CD14-positive monocyte (primary cell): Measurements from ENCODE around the gene ATAD2B. TPM values are rescaled to one million over a fixed set of nuclear protein-coding genes. Genes with fewer than 3 reads are reported as not detected.

Experiments used
- DNase-seq, 3 donors: peaks; one replicate each; pipeline ENCODE4 v3.0.0-alpha.2; 2011 to 2022
- H2AFZ ChIP-seq: 2 replicates; pipeline ENCODE4 v1.6.0; 2012; ENCODE audit warnings: mild to moderate bottlenecking, low read depth, low read length, inconsistent platforms; ENCODE audit not compliant: insufficient read depth, poor library complexity, severe bottlenecking
- H3K27ac ChIP-seq, 2 donors: 1 replicate in 1 of 2; 2 replicates in 1 of 2; pipeline ENCODE4 v1.5.1; 2012 to 2013; ENCODE audit warnings: low read length in 2 of 2, control low read depth in 1 of 2, inconsistent platforms in 1 of 2, low read depth in 1 of 2, mild to moderate bottlenecking in 1 of 2
- H3K27me3 ChIP-seq, 2 donors: one replicate each; pipeline versions ENCODE4 v1.6.0 to v1.6.1; 2011 to 2013; ENCODE audit warnings: low read length in 2 of 2; ENCODE audit not compliant: control insufficient read depth in 2 of 2, insufficient read depth in 2 of 2
- H3K36me3 ChIP-seq, 2 donors: replicated peaks in 1 of 2; 1 replicate in 1 of 2; 2 replicates in 1 of 2; pipeline versions ENCODE4 v1.5.1 to v1.6.1; 2012 to 2013; ENCODE audit warnings: low read length in 2 of 2, control low read depth in 1 of 2, inconsistent platforms in 1 of 2, mild to moderate bottlenecking in 1 of 2; ENCODE audit not compliant: insufficient read depth in 2 of 2, control insufficient read depth in 1 of 2
- H3K4me1 ChIP-seq, 2 donors: 1 replicate in 1 of 2; 2 replicates in 1 of 2; pipeline versions ENCODE4 v1.5.1 to v1.6.1; 2012 to 2013; ENCODE audit warnings: low read length in 2 of 2, control low read depth in 1 of 2, inconsistent platforms in 1 of 2, mild to moderate bottlenecking in 1 of 2, moderate library complexity in 1 of 2; ENCODE audit not compliant: insufficient read depth in 2 of 2, control insufficient read depth in 1 of 2
- H3K4me2 ChIP-seq: replicated peaks from 2 replicates; pipeline ENCODE3; 2012; ENCODE audit warnings: low read length, moderate library complexity, mild to moderate bottlenecking; ENCODE audit not compliant: poor library complexity, severe bottlenecking; ENCODE audit errors: extremely low read depth
- H3K4me3 ChIP-seq, 3 experiments: fragments of 200-600 bp in 1 of 3; sonication (generic) in 1 of 3; replicated peaks in 1 of 3; 1 replicate in 2 of 3; 2 replicates in 1 of 3; pipeline ENCODE4 v1.5.1; 2011 to 2013; ENCODE audit warnings: low read length in 3 of 3, mild to moderate bottlenecking in 3 of 3, control low read depth in 2 of 3, low read depth in 2 of 3, inconsistent platforms in 1 of 3, moderate library complexity in 1 of 3
- H3K79me2 ChIP-seq: 2 replicates; pipeline ENCODE4 v1.6.0; 2012; ENCODE audit warnings: mild to moderate bottlenecking, control low read depth, inconsistent platforms, low read length, moderate library complexity; ENCODE audit not compliant: insufficient read depth
- H3K9ac ChIP-seq: 2 replicates; pipeline ENCODE4 v1.6.0; 2017; ENCODE audit warnings: low read length, mild to moderate bottlenecking; ENCODE audit not compliant: insufficient read depth, poor library complexity, severe bottlenecking
- H3K9me3 ChIP-seq, 2 donors: replicated peaks in 1 of 2; 1 replicate in 1 of 2; 2 replicates in 1 of 2; pipeline versions ENCODE4 v1.5.1 to v1.6.1; 2012 to 2013; ENCODE audit warnings: low read length in 2 of 2, control low read depth in 1 of 2; ENCODE audit not compliant: control insufficient read depth in 1 of 2, insufficient read depth in 1 of 2
- H4K20me1 ChIP-seq: 2 replicates; pipeline ENCODE4 v1.6.0; 2012; ENCODE audit warnings: mild to moderate bottlenecking, low read length, control low read depth, moderate library complexity; ENCODE audit not compliant: insufficient read depth
- H3K27ac Mint-ChIP-seq, 7 donors: one replicate each; pipeline ENCODE4 v1.8.0; 2020; ENCODE audit warnings: mild to moderate bottlenecking in 7 of 7, mixed read lengths in 7 of 7, moderate library complexity in 6 of 7, inconsistent platforms in 2 of 7
- H3K27me3 Mint-ChIP-seq, 3 donors: one replicate each; pipeline ENCODE4 v1.8.0; 2021 to 2022; ENCODE audit warnings: low read depth in 3 of 3, mild to moderate bottlenecking in 3 of 3, mixed read lengths in 3 of 3, moderate library complexity in 3 of 3, inconsistent platforms in 1 of 3
- H3K36me3 Mint-ChIP-seq, 2 donors: one replicate each; pipeline ENCODE4 v1.8.0; 2020; ENCODE audit warnings: mixed read lengths in 2 of 2, inconsistent platforms in 1 of 2, mild to moderate bottlenecking in 1 of 2
- H3K4me1 Mint-ChIP-seq: one replicate; pipeline ENCODE4 v1.8.0; 2020; ENCODE audit warnings: mild to moderate bottlenecking, mixed read lengths
- H3K4me3 Mint-ChIP-seq, 2 donors: one replicate each; pipeline ENCODE4 v1.8.0; 2020; ENCODE audit warnings: mild to moderate bottlenecking in 2 of 2, mixed read lengths in 2 of 2, moderate library complexity in 1 of 2
- H3K9me3 Mint-ChIP-seq, 7 donors: one replicate each; pipeline ENCODE4 v1.8.0; 2020 to 2022; ENCODE audit warnings: mixed read lengths in 7 of 7, mild to moderate bottlenecking in 6 of 7, moderate library complexity in 6 of 7, inconsistent platforms in 2 of 7
- WGBS: methylation state at CpG from one replicate; pipeline ENCODE4 v1.1.5; 2013; ENCODE audit warnings: missing lambda C conversion rate; ENCODE audit not compliant: insufficient coverage; 5-methylcytosine and 5-hydroxymethylcytosine counted together
- intact Hi-C, 2 donors: fragments of 100-400 bp; cut with micrococcal nuclease; formaldehyde crosslinking; loops; one replicate each; pipeline versions ENCODE4 v1.15.0 to v1.15.1; 2023
- polyA plus RNA-seq, 3 donors: library from polyadenylated mRNA; depleted of rRNA in 1 of 3; unstranded in 2 of 3; stranded (reverse) in 1 of 3; fragments of 300-500 nt in 2 of 3; fragments of >200 nt in 1 of 3; fragmentation: Illumina TruSeq in 2 of 3; gene quantifications; 1 replicate in 2 of 3; 2 replicates in 1 of 3; pipeline ENCODE4 v1.2.3, GENCODE V29; 2012 to 2021
- TF ChIP-seq, protein P1 (sequence below): fragments of 200-600 bp; IDR thresholded peaks from one replicate; pipeline ENCODE4 v1.8.0; 2022; ENCODE audit warnings: antibody characterized with exemption, mild to moderate bottlenecking

Gene ATAD2B
- polyA plus RNA-seq, 3 donors = 4.9 to 12.1 (median 7.2) TPM

GRCh38 chr2:23753291-23754010 lies 173.5 kb downstream of the ATAD2B start:
- Histone ChIP-seq H3K4me3 (no peak overlapping the region), H3K9ac (no peak overlapping the region), H3K27me3 (no peaks in the 10 kb centered on the region), H3K9me3 (no peaks in the 10 kb centered on the region), H3K4me2 (no peak overlapping the region), H4K20me1 (peaks cover 8% of the 10 kb centered on the region), H3K79me2 (no peaks in the 10 kb centered on the region), H2AFZ (no peak overlapping the region), H3K27ac (no peak overlapping the region), H3K4me1 (no peaks in the 10 kb centered on the region), H3K36me3 (peaks cover 67 to 94% of the 10 kb centered on the region in 2 donors)
- Mint-ChIP-seq H3K9me3 (no peaks in the 10 kb centered on the region), H3K27ac (no peak overlapping the region), H3K27me3 (no peaks in the 10 kb centered on the region), H3K36me3 (peaks cover 72 to 78% of the 10 kb centered on the region in 2 donors), H3K4me1 (peaks cover 5% of the 10 kb centered on the region), H3K4me3 (no peak overlapping the region)
- TF ChIP-seq, protein P1, sequence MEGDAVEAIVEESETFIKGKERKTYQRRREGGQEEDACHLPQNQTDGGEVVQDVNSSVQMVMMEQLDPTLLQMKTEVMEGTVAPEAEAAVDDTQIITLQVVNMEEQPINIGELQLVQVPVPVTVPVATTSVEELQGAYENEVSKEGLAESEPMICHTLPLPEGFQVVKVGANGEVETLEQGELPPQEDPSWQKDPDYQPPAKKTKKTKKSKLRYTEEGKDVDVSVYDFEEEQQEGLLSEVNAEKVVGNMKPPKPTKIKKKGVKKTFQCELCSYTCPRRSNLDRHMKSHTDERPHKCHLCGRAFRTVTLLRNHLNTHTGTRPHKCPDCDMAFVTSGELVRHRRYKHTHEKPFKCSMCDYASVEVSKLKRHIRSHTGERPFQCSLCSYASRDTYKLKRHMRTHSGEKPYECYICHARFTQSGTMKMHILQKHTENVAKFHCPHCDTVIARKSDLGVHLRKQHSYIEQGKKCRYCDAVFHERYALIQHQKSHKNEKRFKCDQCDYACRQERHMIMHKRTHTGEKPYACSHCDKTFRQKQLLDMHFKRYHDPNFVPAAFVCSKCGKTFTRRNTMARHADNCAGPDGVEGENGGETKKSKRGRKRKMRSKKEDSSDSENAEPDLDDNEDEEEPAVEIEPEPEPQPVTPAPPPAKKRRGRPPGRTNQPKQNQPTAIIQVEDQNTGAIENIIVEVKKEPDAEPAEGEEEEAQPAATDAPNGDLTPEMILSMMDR = no peak
- WGBS = no CpG with 5 or more reads among the region's 4 CpGs
- no peak for DNase-seq
- intact Hi-C loops = no loop called here

- no peaks in the 10 kb centered on the region for H3K27me3 Mint-ChIP-seq
- no peak overlapping the region for H3K9ac ChIP-seq
- H2AFZ ChIP-seq = no peak overlapping the region
- DNase-seq = no peak
- H3K36me3 ChIP-seq = peaks cover 65 to 89% of the 10 kb centered on the region in 2 donors
- intact Hi-C loops = no loop called here
- 100% methylated on average over 1 of the region's 2 CpGs for WGBS
- H3K4me3 ChIP-seq = no peak overlapping the region
- H3K36me3 Mint-ChIP-seq = peaks cover 62 to 72% of the 10 kb centered on the region in 2 donors
- no peaks in the 10 kb centered on the region for H3K9me3 ChIP-seq
- H3K4me2 ChIP-seq = no peak overlapping the region
- peaks cover 5% of the 10 kb centered on the region for H4K20me1 ChIP-seq
- no peak overlapping the region for H3K27ac Mint-ChIP-seq
- no peak overlapping the region for H3K27ac ChIP-seq
- no peak overlapping the region for H3K4me3 Mint-ChIP-seq
- TF ChIP-seq, protein P1 = no peak
- no peaks in the 10 kb centered on the region for H3K79me2 ChIP-seq
- H3K4me1 ChIP-seq = no peaks in the 10 kb centered on the region
- no peaks in the 10 kb centered on the region for H3K9me3 Mint-ChIP-seq
- no peaks in the 10 kb centered on the region for H3K27me3 ChIP-seq
- no peaks in the 10 kb centered on the region for H3K4me1 Mint-ChIP-seq
Measured at GRCh38 chr2:23751747-23752265, 175.1 kb downstream of the ATAD2B start.
